Gastroesophageal sphincter (tissue), 3 donors: Measurements from ENCODE around the gene AHDC1.

Source experiments
- EP300 ChIP-seq: sonication (generic); formaldehyde crosslinking; IDR thresholded peaks from one replicate; pipeline ENCODE4 v1.6.1; 2017; ENCODE audit warnings: antibody characterized with exemption, mild to moderate bottlenecking
- POLR2A ChIP-seq, 2 donors: fragments of 450-650 bp; IDR thresholded peaks; one replicate each; pipeline ENCODE4 v1.6.1; 2017; ENCODE audit warnings: antibody characterized with exemption in 2 of 2, mild to moderate bottlenecking in 2 of 2, moderate library complexity in 1 of 2
- POLR2AphosphoS5 ChIP-seq: sonication (generic); formaldehyde crosslinking; IDR thresholded peaks from one replicate; pipeline ENCODE4 v1.6.1; 2017; ENCODE audit warnings: antibody characterized with exemption
- TF ChIP-seq, protein P1 (sequence below), 4 experiments: fragments of 200-600 bp in 2 of 4; fragments of 450-650 bp in 2 of 4; sonication (generic) in 1 of 4; IDR thresholded peaks; one replicate each; pipeline ENCODE4 v1.5.1; 2017 to 2019; ENCODE audit warnings: antibody characterized with exemption in 4 of 4, mild to moderate bottlenecking in 2 of 4, moderate library complexity in 2 of 4

DNA sequence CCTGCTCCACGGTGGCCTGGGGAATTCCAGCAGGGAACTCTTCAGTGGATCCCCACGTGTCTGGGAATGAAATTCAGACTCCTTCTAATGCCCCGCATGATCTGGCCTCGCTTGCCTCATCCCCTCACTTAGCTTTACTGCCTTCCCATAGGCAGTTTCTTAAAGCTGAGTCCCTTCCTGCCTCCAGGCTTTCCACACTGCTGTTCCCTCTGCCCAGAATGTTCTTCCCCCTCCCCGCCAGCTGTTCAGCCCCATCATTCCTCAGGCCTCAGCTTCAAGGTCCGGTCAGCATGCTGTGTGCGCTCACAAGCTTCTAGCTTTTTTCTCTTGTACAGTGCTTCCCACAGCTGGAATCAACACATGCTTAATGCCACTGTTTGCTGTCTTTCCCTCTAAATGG lies 59.1 kb downstream of the AHDC1 start:
- TF ChIP-seq, protein P1, sequence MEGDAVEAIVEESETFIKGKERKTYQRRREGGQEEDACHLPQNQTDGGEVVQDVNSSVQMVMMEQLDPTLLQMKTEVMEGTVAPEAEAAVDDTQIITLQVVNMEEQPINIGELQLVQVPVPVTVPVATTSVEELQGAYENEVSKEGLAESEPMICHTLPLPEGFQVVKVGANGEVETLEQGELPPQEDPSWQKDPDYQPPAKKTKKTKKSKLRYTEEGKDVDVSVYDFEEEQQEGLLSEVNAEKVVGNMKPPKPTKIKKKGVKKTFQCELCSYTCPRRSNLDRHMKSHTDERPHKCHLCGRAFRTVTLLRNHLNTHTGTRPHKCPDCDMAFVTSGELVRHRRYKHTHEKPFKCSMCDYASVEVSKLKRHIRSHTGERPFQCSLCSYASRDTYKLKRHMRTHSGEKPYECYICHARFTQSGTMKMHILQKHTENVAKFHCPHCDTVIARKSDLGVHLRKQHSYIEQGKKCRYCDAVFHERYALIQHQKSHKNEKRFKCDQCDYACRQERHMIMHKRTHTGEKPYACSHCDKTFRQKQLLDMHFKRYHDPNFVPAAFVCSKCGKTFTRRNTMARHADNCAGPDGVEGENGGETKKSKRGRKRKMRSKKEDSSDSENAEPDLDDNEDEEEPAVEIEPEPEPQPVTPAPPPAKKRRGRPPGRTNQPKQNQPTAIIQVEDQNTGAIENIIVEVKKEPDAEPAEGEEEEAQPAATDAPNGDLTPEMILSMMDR (IDR thresholded peaks at IDR 0.05), result no peak
- TF ChIP-seq POLR2A (IDR thresholded peaks at IDR 0.05) (no peak), EP300 (no peak), POLR2AphosphoS5 (no peak)
